Measurements from ENCODE around the gene NEURL1B.

The NEURL1B gene

GRCh38 chr5:172732201-172732865 is 91.3 kb downstream of the NEURL1B start:
- no peak for TF ChIP-seq CTCF (IDR thresholded peaks at IDR 0.05; ENCODE audit: low read depth, low read length, missing control alignments)
- in situ Hi-C loops (cut with HindIII; ENCODE audit: low sequenced_read_pairs), result no loop called here
- no peak overlapping the region for H3K4me3 ChIP-seq (ENCODE audit: low read depth, low read length)
- no peak for DNase-seq (ENCODE audit: low read depth)

GRCh38 chr5:172733131-172733973 is 92.3 kb downstream of the NEURL1B start:
- peak; percentile 91 for DNase-seq (ENCODE audit: low read depth)
- TF ChIP-seq CTCF (IDR thresholded peaks at IDR 0.05; ENCODE audit: low read depth, low read length, missing control alignments), result no peak
- no peak overlapping the region for H3K4me3 ChIP-seq (ENCODE audit: low read depth, low read length)
- in situ Hi-C loops (cut with HindIII; ENCODE audit: low sequenced_read_pairs), result no loop called here

GRCh38 chr5:172733974-172734346 is 92.9 kb downstream of the NEURL1B start:
- DNase-seq (ENCODE audit: low read depth), result no peak
- no peak for TF ChIP-seq CTCF (IDR thresholded peaks at IDR 0.05; ENCODE audit: low read depth, low read length, missing control alignments)
- in situ Hi-C loops (cut with HindIII; ENCODE audit: low sequenced_read_pairs), result no loop called here
- no peak overlapping the region for H3K4me3 ChIP-seq (ENCODE audit: low read depth, low read length)

GRCh38 chr5:172735141-172735831 is 94.2 kb downstream of the NEURL1B start:
- TF ChIP-seq CTCF (IDR thresholded peaks at IDR 0.05; ENCODE audit: low read depth, low read length, missing control alignments), result no peak
- DNase-seq (ENCODE audit: low read depth), result no peak
- H3K4me3 ChIP-seq (ENCODE audit: low read depth, low read length), result no peak overlapping the region
- in situ Hi-C loops (cut with HindIII; ENCODE audit: low sequenced_read_pairs), result no loop called here

- in situ Hi-C loops (cut with HindIII; ENCODE audit: low sequenced_read_pairs), result no loop called here
- TF ChIP-seq CTCF (IDR thresholded peaks at IDR 0.05; ENCODE audit: low read depth, low read length, missing control alignments), result peak; percentile 30
- H3K4me3 ChIP-seq (ENCODE audit: low read depth, low read length), result no peak overlapping the region
- DNase-seq (ENCODE audit: low read depth), result no peak
These were observed 95.6 kb downstream of the NEURL1B start for GRCh38 chr5:172736508-172737135.

- TF ChIP-seq CTCF (IDR thresholded peaks at IDR 0.05; ENCODE audit: low read depth, low read length, missing control alignments), result no peak
- in situ Hi-C loops (cut with HindIII; ENCODE audit: low sequenced_read_pairs), result no loop called here
- no peak for DNase-seq (ENCODE audit: low read depth)
- H3K4me3 ChIP-seq (ENCODE audit: low read depth, low read length), result no peak overlapping the region
These were observed 98.3 kb downstream of the NEURL1B start for GRCh38 chr5:172739375-172739774.
